Measurements from ENCODE around the gene RSPO1. TPM values are rescaled to one million over a fixed set of nuclear protein-coding genes. Genes with fewer than 3 reads are reported as not detected.

The RSPO1 gene
- total RNA-seq, 1 donor from 2014 or later: not detected

DNA sequence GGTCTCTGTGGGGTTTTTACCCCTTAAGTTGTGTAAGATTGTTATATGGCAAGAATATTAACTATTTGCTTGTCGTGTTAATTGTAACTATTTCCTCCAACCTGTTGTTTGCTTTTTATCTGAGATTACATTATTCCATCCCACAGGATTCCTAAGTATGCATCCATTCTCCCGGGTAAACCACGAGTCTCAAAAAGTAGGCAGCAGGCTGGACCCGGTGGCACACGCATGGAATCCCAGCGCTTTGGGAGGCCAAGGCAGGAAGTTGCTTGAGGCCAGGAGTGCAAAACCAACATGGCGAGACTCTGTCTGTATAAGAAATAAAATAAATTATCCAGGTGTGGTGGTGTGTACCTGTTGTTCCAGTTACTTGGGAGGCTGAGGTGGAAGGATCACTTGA lies 12.6 kb upstream of the RSPO1 start:
- Histone ChIP-seq H3K4me1 (ENCODE audit: insufficient read depth, low read length) (no peaks in the 10 kb centered on the region), H4K20me1 (ENCODE audit: insufficient read depth, low read length) (no peaks in the 10 kb centered on the region), H3K4me3 (ENCODE audit: insufficient read depth, low read depth, low read length) (no peak overlapping the region), H3K27ac (ENCODE audit: low read depth, low read length) (no peak overlapping the region), H2AFZ (ENCODE audit: low read depth, low read length) (no peak overlapping the region), H3K4me2 (ENCODE audit: low read length) (no peak overlapping the region), H3K9me3 (ENCODE audit: insufficient read depth, low read depth, low read length) (no peaks in the 10 kb centered on the region), H3K9ac (ENCODE audit: low read length) (no peak overlapping the region), H3K79me2 (ENCODE audit: insufficient read depth, low read length) (no peaks in the 10 kb centered on the region), H3K27me3 (ENCODE audit: insufficient read depth, low read length) (peaks cover 21% of the 10 kb centered on the region), H3K36me3 (ENCODE audit: insufficient read depth, low read length) (no peaks in the 10 kb centered on the region)
- DNase-seq (ENCODE audit: low read depth): no peak
- no peak overlapping the region for H3K4me3 Mint-ChIP-seq (ENCODE audit: unreplicated experiment)
- H3K27ac Mint-ChIP-seq (ENCODE audit: unreplicated experiment): no peak overlapping the region
- H3K9me3 Mint-ChIP-seq (ENCODE audit: unreplicated experiment): no peaks in the 10 kb centered on the region
- FAIRE-seq: no peak
- no peak for TF ChIP-seq EZH2 (IDR thresholded peaks at IDR 0.05; ENCODE audit: insufficient read depth, low read length)
- TF ChIP-seq, protein P1, sequence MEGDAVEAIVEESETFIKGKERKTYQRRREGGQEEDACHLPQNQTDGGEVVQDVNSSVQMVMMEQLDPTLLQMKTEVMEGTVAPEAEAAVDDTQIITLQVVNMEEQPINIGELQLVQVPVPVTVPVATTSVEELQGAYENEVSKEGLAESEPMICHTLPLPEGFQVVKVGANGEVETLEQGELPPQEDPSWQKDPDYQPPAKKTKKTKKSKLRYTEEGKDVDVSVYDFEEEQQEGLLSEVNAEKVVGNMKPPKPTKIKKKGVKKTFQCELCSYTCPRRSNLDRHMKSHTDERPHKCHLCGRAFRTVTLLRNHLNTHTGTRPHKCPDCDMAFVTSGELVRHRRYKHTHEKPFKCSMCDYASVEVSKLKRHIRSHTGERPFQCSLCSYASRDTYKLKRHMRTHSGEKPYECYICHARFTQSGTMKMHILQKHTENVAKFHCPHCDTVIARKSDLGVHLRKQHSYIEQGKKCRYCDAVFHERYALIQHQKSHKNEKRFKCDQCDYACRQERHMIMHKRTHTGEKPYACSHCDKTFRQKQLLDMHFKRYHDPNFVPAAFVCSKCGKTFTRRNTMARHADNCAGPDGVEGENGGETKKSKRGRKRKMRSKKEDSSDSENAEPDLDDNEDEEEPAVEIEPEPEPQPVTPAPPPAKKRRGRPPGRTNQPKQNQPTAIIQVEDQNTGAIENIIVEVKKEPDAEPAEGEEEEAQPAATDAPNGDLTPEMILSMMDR (IDR thresholded peaks at IDR 0.05; ENCODE audit: insufficient read depth, low read depth, low read length): no peak
- H3K4me1 Mint-ChIP-seq (ENCODE audit: low read depth, unreplicated experiment): peaks cover 5% of the 10 kb centered on the region
- H3K27me3 Mint-ChIP-seq (ENCODE audit: low read depth, unreplicated experiment): peaks cover 28% of the 10 kb centered on the region
- H3K36me3 Mint-ChIP-seq (ENCODE audit: low read depth, unreplicated experiment): peaks cover 2% of the 10 kb centered on the region

- no peak for DNase-seq (ENCODE audit: low read depth)
- Histone ChIP-seq H3K36me3 (ENCODE audit: insufficient read depth, low read length) (no peaks in the 10 kb centered on the region), H3K4me1 (ENCODE audit: insufficient read depth, low read length) (no peaks in the 10 kb centered on the region), H3K79me2 (ENCODE audit: insufficient read depth, low read length) (no peaks in the 10 kb centered on the region), H2AFZ (ENCODE audit: low read depth, low read length) (no peak overlapping the region), H4K20me1 (ENCODE audit: insufficient read depth, low read length) (no peaks in the 10 kb centered on the region), H3K4me3 (ENCODE audit: insufficient read depth, low read depth, low read length) (no peak overlapping the region), H3K9ac (ENCODE audit: low read length) (no peak overlapping the region), H3K4me2 (ENCODE audit: low read length) (no peak overlapping the region), H3K27me3 (ENCODE audit: insufficient read depth, low read length) (peaks cover 64% of the 10 kb centered on the region), H3K27ac (ENCODE audit: low read depth, low read length) (no peak overlapping the region), H3K9me3 (ENCODE audit: insufficient read depth, low read depth, low read length) (no peaks in the 10 kb centered on the region)
- FAIRE-seq: no peak
- Mint-ChIP-seq H3K27ac (ENCODE audit: unreplicated experiment) (no peak overlapping the region), H3K27me3 (ENCODE audit: low read depth, unreplicated experiment) (peaks cover 2% of the 10 kb centered on the region), H3K9me3 (ENCODE audit: unreplicated experiment) (peaks cover 3% of the 10 kb centered on the region), H3K36me3 (ENCODE audit: low read depth, unreplicated experiment) (peaks cover 2% of the 10 kb centered on the region), H3K4me3 (ENCODE audit: unreplicated experiment) (no peak overlapping the region), H3K4me1 (ENCODE audit: low read depth, unreplicated experiment) (no peaks in the 10 kb centered on the region)
- no peak for TF ChIP-seq EZH2 (IDR thresholded peaks at IDR 0.05; ENCODE audit: insufficient read depth, low read length)
- TF ChIP-seq, protein P1 (IDR thresholded peaks at IDR 0.05; ENCODE audit: insufficient read depth, low read depth, low read length): no peak
Observed at GRCh38 chr1:37641059-37641458, 6.4 kb upstream of the RSPO1 start.

- Mint-ChIP-seq H3K4me3 (ENCODE audit: unreplicated experiment) (no peak overlapping the region), H3K9me3 (ENCODE audit: unreplicated experiment) (peaks cover 3% of the 10 kb centered on the region), H3K27me3 (ENCODE audit: low read depth, unreplicated experiment) (peaks cover 27% of the 10 kb centered on the region), H3K27ac (ENCODE audit: unreplicated experiment) (no peak overlapping the region), H3K36me3 (ENCODE audit: low read depth, unreplicated experiment) (no peaks in the 10 kb centered on the region), H3K4me1 (ENCODE audit: low read depth, unreplicated experiment) (no peaks in the 10 kb centered on the region)
- FAIRE-seq (no peak), DNase-seq (ENCODE audit: low read depth) (no peak)
- peaks cover 75% of the 10 kb centered on the region for H3K27me3 ChIP-seq (ENCODE audit: insufficient read depth, low read length)
- H3K4me2 ChIP-seq (ENCODE audit: low read length): no peak overlapping the region
- no peaks in the 10 kb centered on the region for H3K4me1 ChIP-seq (ENCODE audit: insufficient read depth, low read length)
- H3K9me3 ChIP-seq (ENCODE audit: insufficient read depth, low read depth, low read length): no peaks in the 10 kb centered on the region
- no peak overlapping the region for H2AFZ ChIP-seq (ENCODE audit: low read depth, low read length)
- H3K9ac ChIP-seq (ENCODE audit: low read length): no peak overlapping the region
- H3K79me2 ChIP-seq (ENCODE audit: insufficient read depth, low read length): no peaks in the 10 kb centered on the region
- H4K20me1 ChIP-seq (ENCODE audit: insufficient read depth, low read length): peaks cover 4% of the 10 kb centered on the region
- no peak overlapping the region for H3K4me3 ChIP-seq (ENCODE audit: insufficient read depth, low read depth, low read length)
- no peaks in the 10 kb centered on the region for H3K36me3 ChIP-seq (ENCODE audit: insufficient read depth, low read length)
- H3K27ac ChIP-seq (ENCODE audit: low read depth, low read length): no peak overlapping the region
- TF ChIP-seq, protein P1 (IDR thresholded peaks at IDR 0.05; ENCODE audit: insufficient read depth, low read depth, low read length): no peak
- TF ChIP-seq EZH2 (IDR thresholded peaks at IDR 0.05; ENCODE audit: insufficient read depth, low read length): no peak
Observed at GRCh38 chr1:37636435-37636834, 1.7 kb upstream of the RSPO1 start.

All from astrocyte (in vitro differentiated cells and primary cell).